HG02870 (cell line): ENCODE measurements around the gene APLN.

Experiments used
- ATAC-seq: cut with Tn5 transposase; IDR thresholded peaks from one replicate; pipeline ENCODE4 v1.9.1; 2021; ENCODE audit warnings: mild to moderate bottlenecking, moderate library complexity; ENCODE audit not compliant: unreplicated experiment

The APLN gene

GRCh38 chrX:129642641-129643040 is 12.1 kb downstream of the APLN start:
- no peak for ATAC-seq

- ATAC-seq, result no peak
These were observed 12.8 kb downstream of the APLN start for GRCh38 chrX:129641941-129642340.

GRCh38 chrX:129641469-129641868 is 13.3 kb downstream of the APLN start:
- no peak for ATAC-seq

- no peak for ATAC-seq
These were observed 14.0 kb downstream of the APLN start for GRCh38 chrX:129640737-129641136.

- no peak for ATAC-seq
These were observed 15.8 kb downstream of the APLN start for GRCh38 chrX:129638917-129639316.

- peak; percentile 69 for ATAC-seq
These were observed 17.3 kb downstream of the APLN start for GRCh38 chrX:129637217-129638109.

- ATAC-seq, result no peak
These were observed 18.5 kb downstream of the APLN start for GRCh38 chrX:129636175-129636681.

GRCh38 chrX:129634541-129634940 is 20.2 kb downstream of the APLN start:
- ATAC-seq, result no peak

GRCh38 chrX:129632443-129632842 is 22.3 kb downstream of the APLN start:
- no peak for ATAC-seq

- ATAC-seq, result no peak
These were observed 22.9 kb downstream of the APLN start for GRCh38 chrX:129631849-129632248.

GRCh38 chrX:129629837-129630236 is 24.9 kb downstream of the APLN start:
- ATAC-seq, result no peak

- no peak for ATAC-seq
These were observed 28.7 kb downstream of the APLN start for GRCh38 chrX:129626026-129626425.

GRCh38 chrX:129622757-129623301 is 31.9 kb downstream of the APLN start:
- no peak for ATAC-seq

GRCh38 chrX:129618997-129619396 is 35.8 kb downstream of the APLN start:
- ATAC-seq, result no peak

GRCh38 chrX:129617420-129617819 is 37.3 kb downstream of the APLN start:
- no peak for ATAC-seq

GRCh38 chrX:129614481-129615255 is 40.1 kb downstream of the APLN start:
- no peak for ATAC-seq

GRCh38 chrX:129613596-129613995 is 41.2 kb downstream of the APLN start:
- no peak for ATAC-seq

GRCh38 chrX:129612396-129612795 is 42.4 kb downstream of the APLN start:
- ATAC-seq, result no peak

GRCh38 chrX:129609395-129609794 is 45.4 kb downstream of the APLN start:
- ATAC-seq, result no peak

- ATAC-seq, result no peak
These were observed 46.3 kb downstream of the APLN start for GRCh38 chrX:129608496-129608895.

GRCh38 chrX:129606918-129607317 is 47.8 kb downstream of the APLN start:
- ATAC-seq, result no peak
